ENCODE data around the gene AK5.
"Not testable (repeated sequence)": the region's sequence is repeated elsewhere in the genome, so short reads cannot be mapped to it uniquely, and the experiment has no call there.

The AK5 gene

DNA sequence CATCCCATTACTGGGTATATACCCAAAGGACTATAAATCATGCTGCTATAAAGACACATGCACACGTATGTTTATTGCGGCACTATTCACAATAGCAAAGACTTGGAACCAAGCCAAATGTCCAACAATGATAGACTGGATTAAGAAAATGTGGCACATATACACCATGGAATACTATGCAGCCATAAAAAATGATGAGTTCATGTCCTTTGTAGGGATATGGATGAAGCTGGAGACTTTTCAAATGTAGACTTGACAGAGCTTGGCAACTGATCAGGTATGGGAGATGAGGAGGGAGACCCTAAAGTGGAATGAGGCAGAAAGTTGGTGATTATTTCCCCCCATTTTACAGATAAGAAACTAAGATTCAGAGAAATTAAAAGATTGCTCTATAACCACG, 230.8 kb downstream of the AK5 start:
- DNase-seq: not testable (repeated sequence)

DNA sequence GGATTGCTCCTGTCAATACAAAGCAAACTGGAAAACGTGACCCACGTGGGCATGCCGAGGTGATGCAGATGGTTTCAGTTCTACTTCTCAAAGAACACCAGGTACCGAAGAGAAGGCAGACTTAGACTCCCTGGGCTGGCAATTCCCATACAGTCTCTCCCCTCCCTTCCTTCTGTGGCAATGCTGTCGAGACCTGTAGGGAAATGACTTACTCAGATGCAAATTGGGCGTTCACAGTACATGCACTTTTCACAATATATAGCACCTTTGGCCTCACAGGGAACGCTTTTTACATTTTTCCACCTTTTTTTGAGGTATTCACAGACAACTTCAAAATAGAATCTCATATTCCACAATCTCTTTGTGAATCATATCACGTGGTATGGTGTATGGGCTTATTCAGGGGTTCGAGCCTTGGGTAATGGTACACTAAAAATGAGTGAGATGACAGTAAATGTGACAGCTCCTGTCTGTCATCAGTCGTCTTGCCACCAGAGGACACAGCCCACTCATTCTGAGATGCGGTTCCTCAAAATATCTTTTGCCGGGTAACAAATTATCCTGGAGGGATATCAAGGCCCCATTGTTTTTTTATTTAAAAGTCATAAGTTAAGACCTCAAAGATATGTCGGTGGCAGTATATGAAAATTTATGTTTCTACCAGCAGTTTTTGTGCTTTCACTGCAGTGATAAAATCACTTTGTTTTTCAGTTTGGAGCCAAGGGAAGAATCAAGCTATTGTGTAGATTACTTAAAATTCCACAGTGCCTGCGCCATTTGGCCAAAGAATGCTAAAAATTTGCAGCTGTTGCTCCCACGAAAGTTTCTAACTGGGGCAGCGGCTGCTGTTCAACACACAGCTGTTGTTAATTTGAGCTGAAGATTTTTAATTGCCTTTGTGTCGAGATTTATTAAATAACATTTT, 232.3 kb downstream of the AK5 start:
- no peak for DNase-seq

DNA sequence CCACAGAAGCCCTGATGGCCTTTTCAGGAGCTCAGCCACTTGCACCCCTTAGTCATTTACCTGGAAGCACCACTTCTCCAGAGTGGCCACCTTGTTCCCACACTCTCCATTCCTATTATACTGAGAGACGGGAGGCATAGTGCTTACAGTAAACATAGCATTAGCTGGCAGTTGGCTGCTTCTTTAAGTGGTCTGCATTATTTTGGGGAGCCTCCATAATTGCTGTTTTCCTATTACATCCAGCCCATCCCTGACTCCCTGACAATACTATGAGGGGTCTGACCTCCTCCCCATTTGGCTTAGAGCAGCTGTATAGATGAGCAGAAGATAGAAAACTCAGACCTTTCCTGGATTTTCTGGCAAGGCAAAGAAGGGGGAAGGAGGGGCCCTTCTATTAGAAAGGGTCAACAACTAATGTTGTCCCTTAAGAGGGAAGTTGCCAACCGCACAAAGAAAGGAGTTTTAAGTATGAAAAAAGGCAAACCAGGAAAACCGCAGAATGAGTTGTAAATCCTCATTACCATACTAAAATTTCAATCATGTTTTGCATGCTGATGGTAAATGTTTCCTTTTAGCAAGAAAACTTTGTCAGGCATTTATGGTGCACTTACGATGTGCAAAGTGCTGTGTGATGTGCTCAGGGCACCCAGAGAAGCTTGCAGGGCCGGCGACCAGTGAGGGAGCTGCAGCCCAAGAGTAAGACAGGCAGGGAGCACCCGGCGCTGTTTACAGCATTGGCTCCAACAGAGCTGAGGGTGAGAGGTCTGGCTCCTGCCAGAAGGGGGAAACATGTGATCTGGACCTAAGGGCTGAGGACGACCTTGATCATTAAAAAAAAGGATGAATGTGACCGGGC, 233.3 kb downstream of the AK5 start:
- peak; percentile 35 for DNase-seq

DNA sequence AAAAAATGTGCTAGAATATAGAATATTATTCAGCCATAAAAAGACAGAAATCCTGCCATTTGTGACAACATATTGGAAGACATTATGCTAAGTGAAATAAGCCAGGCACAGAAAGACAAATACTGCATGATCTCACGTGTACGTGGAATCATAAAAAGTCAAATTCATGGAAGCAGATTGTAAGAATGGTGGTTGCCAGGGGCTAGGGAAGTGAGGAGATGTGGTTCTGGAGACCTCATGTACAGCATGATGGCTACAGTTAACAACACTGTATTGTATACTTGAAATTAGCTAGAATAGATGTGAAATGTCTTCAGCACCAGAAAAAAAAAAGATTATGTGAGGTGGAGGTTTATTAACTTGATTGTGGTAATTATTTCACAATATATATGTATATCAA, 234.3 kb downstream of the AK5 start:
- DNase-seq: no peak

DNA sequence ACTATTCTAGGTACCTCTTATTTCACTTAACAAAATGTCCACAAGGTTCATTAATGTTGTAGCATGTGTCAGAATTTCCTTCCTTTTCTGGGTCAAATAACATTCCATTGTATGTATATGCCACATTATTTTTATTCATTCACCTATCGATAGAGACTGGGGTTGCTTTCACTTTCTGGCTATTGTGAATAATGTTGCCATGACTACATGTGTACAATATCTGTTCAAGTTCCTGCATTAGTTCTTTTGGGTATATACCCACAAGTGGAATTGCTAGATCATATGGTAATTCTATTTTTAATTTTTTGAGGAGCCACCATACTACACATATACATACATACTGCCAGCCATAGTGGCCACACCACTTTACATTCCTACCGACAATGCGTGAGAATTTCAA, 242.2 kb downstream of the AK5 start:
- DNase-seq: no peak

DNA sequence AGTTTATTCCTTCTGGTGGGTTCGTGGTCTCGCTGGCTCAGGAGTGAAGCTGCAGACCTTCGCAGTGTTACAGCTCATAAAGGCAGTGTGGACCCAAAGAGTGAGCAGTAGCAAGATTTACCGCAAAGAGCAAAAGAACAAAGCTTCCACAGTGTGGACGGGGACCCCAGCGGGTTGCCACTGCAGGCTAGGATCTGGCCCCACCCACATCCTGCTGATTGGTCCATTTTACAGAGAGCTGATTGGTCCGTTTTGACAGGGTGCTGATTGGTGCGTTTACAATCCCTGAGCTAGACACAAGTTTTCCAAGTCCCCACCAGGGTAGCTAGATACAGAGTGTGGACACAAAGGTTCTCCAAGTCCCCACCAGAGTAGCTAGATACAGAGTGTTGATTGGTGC, 249.3 kb downstream of the AK5 start:
- not testable (repeated sequence) for DNase-seq

DNA sequence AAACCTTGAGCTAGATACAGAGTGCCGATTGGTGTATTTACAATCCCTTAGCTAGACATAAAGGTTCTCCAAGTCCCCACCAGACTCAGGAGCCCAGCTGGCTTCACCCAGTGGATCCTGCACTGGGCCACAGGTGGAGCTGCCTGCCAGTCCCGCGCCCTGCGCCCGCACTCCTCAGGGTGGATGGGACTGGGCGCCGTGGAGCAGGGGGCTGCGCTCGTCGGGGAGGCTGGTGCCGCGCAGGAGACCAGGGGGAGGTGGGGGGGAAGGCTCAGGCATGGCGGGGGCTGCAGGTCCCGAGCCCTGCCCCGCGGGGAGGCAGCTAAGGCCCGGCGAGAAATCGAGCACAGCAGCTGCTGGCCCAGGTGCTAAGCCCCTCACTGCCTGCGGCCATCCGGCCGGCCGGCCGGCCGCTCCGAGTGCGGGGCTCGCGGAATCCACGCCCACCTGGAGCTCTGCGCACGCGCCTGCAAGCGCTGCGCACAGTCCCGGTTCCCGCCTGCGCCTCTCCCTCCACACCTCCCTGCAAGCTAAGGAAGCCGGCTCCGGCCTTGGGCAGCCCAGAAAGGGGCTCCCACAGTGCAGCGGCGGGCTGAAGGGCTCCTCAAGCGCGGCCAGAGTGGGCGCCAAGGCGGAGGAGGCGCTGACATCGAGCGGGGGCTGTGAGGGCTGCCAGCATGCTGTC, 249.9 kb downstream of the AK5 start:
- not testable (repeated sequence) for DNase-seq

DNA sequence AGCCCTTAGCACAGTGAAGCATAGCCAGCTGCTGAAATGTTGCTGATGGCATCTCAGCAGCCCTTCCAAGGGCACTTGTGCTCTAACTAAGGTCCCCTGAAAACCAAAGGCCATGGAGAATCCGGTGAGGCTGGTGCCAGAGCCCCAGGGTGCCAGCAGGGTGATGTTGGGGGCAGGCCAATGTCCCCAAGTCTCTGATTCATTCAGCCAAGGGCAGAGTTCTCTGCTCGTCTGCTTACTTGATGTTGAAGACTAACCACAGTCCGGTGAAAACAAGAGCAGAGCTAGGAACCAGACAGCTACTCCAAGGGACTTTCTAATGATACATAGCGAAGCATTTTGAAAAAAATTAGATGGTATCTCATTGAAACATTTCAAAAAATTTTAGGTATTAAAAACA, 250.8 kb downstream of the AK5 start:
- no peak for DNase-seq

DNA sequence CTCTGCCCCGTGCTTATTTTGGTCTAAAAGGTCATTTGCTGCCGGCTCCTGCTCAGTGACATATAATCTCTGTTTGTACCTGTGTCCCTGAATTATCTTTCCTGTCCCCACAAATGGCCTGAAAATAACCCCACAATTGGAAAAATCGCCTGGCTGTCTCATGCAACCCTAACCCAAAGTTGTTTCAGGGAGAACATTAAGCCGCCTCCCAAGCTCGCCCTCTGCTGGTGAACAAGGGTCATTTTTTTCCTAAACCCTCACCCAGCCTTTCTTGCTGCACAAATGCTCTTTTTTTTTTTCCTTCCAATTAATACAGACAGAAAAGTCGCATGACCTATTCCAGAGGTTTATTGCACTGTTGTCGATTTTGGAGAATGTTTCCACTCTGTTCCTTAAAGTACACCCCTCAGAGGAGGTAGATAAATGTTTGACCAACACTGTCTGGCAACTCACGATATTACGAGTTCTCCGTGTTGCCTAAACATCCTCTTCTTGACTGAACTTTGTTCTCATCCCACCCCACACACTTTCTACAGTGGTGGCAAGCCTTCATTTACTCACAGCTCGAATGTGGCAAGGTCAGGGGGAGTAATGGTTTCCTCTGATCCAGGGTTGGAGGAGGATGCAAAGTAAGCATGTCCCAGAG, 252.0 kb downstream of the AK5 start:
- DNase-seq: peak; percentile 62

DNA sequence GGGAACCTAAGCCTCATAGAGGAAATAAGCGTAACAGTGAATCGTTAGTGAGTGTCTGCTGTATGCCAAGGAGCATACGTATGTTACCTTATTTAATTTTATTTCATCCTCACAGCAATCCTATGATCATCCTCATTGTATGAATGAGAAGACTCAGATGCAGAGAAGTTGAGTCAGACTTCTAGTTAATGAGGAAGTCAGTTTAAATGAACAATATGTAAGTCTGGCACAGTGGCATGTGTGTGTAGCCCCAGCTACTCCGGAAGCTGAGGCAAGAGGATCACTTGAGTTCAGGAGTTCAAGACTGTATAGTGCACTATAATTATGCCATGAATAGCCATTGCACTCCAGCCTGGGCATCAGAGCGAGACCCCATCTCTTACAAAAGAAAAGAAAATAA, 252.6 kb downstream of the AK5 start:
- DNase-seq: no peak

DNA sequence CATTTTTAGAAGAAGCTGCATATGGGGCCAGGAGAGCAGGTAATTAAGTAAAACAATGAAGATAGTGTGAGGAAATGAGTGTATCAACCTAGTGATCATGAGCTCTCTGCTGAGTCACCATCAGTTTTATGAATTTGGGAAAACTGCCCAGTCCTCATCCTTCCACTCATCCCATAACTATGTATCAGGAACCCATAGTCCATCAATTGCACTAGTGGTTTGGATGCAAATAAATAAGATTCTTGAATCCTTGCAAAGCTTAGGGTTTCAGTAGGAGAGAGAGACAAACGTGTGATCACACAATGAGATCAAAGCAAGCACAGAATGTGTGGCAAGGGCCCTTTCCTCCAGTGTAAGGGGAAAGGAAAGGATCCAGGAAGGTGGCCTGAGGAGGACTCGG, 255.0 kb downstream of the AK5 start:
- no peak for DNase-seq

DNA sequence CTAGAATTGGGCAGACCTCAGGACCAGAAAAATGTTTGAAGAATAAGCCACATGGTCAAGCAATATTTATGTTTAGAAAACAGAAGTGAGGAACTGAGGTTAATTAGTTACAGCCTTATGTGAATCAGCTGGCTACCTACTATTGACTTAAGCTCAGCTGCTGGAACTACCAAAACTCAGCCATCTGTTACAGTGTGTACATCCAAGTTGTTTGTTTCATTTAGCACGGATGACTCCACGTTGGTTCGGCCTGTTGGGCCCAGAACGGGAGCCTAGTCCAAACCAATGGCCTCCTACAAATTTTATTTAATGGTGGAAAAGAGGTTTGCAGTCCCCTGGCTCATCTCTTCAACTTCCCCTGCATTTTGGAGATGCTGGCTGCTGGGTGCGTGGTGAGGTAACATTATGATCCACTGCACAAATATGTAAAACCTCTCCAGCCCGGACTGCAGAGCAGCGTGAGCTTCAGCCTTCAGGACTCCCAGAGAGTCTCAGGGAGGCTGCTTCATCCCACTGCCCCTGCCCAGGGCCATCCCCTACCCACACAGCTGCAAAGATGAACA, 257.2 kb downstream of the AK5 start:
- no peak for DNase-seq

DNA sequence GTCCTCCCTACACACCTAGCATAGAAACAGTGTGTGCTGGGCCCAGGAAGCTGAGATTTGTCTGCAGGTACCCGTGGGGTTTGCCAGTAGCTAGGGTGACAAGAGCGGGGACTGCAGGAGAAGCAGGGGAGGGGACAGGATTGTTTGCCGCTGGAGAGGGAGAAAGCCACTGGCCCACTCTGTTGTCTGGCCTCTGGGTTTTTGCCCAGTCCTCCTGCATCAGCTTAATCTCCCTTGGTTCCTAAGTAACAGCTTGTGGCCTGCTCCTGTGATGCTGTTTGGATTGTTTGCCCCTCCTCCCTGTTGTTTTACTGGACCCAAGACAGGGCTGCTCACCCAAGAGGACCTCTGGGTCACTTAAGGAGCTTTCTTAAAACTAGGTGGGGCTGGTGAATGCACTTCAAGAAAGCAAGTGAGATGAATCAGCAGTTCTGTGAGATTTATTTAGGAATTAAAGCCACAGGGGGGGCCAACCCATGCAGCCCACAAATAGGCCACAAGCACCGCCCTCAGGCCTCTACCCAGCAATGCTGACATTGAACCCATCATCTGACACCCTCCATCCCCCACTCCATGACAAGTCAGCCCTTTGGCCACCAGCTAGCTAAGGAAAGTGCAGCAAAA, 257.8 kb downstream of the AK5 start:
- peak; percentile 33 for DNase-seq

DNA sequence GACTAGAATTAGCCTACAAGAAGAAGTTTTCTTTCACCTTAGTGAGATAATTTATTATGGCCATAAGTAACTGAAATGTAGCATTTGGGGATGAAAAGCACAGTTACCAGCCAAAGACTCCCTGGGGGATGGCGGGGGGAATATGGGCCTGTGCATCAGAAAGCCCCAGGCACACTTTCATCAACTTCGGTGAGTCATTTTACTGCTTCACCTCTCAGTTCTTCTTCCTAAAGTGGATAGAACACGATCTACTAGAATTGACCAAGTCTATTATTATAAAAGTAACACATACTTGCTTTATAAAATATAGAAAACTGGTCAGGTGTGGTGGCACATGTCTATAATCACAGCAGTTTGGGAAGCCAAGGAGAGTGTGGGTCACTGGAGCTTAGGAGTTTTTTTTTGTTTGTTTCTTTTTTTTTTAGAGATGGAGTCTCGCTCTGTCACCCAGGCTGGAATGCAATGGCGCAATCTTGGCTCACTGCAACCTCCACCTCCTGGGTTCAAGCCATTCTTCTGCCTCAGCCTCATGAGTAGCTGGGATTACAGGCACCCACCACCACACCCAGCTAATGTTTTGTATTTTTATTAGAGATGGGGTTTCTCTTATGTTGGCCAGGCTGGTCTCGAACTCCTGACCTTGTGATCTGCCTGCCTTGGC, 258.8 kb downstream of the AK5 start:
- DNase-seq: no peak

DNA sequence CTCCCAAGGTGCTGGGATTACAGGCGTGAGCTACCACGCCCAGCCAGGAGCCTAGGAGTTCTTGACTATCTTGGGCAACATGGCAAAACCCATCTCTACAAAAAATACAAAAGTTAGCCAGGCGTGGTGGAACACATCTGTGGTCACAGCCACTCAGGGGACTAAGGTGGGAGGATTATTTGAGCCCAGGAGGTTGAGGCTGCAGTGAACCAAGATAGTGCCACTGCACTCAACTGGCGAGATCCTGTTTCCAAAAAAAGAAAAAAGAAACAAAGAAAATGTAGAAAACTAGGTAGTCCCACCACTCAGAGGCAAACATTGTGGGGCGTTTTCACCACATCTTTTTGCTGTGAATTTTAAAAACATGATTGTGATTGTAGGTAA, 259.3 kb downstream of the AK5 start:
- no peak for DNase-seq

DNA sequence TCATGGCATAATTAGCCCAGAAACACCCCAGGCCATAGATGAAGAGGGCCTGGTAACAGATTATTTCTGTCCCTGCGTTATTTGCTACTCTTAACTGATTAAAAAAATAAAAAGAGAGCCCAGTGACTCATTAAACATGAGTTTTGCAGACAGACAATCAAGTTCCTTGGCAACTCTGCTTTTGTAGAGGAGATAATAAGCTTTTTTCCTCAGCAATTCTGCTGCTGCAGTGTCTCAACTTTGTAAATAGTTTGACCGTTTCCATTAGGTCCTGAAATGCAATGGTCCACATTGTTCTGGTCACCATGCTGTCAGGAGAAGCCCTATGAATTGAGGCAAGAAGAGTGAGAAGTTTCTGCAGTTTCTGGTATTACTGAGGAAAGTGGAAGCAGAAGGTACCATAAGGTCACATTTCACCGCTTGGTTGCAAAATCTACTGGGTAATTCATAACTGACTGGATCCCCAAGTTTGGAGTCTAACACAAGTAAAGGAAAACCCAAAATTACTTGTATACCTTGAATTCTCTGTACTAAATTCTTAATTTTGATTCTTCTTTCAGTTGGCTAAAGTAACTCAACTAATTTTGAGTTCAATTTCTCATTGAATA, 261.1 kb downstream of the AK5 start:
- DNase-seq: no peak

DNA sequence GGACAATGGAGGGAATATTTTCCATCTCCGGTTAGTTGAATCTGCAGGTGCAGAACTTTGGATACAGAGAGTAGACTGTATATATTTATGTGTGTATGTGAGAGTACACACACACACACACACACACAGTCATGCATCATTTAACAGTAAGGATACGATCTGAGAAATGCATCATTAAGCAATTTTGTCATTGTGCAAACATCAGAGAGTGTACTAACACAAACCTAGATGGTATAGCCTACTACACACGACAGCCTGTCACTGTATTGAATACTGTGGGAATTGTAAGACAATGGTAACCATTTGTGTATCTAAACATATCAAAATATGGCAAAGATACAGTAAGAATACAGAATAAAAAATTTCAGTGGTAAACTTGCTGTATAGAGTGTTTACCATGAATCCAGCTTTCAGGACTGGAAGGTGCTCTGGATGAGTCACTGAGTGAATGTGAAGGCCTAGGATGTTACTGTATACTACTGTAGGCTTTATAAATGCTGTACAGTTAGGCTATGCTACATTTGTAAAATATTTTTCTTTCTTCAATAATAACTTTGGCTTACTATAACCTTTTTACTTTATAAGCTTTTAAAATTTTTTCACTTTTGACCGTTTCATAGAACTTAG, 262.1 kb downstream of the AK5 start:
- no peak for DNase-seq

DNA sequence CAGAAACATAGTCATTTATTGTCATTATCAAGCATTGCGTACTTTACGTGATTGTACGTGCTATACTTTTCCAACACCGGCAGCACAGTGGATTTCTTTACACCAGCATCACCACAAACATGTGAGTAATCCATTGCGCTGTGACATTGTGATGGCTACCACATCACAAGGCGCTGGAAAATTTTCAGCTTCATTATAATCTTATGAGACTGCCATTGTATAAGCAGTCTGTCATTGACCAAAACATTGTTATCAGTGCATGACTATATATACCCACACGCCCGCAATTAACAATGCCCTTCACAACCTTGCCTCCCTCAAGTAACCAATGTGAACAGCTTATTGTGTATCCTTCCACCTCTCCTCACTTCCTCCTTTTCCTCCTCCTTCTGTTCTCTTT, 263.0 kb downstream of the AK5 start:
- no peak for DNase-seq

DNA sequence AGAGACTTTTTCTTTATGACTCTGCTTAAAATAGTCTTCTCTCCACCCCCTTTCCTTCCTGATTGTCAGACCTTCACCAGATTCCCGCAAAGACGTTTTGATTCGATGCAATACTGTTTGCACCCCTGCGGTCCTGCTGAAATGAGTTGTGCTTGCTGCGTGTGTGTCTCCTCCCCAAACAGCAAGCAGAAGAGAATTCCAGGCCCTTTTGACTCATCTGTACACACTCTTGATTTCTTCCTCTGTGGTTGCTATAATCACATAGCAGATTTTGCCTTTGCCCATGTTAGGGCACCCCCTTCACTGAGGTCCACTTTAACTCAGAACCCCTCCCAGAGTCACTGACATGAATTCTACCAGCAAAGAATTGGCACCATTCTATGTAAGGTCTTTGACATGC, 264.2 kb downstream of the AK5 start:
- no peak for DNase-seq

DNA sequence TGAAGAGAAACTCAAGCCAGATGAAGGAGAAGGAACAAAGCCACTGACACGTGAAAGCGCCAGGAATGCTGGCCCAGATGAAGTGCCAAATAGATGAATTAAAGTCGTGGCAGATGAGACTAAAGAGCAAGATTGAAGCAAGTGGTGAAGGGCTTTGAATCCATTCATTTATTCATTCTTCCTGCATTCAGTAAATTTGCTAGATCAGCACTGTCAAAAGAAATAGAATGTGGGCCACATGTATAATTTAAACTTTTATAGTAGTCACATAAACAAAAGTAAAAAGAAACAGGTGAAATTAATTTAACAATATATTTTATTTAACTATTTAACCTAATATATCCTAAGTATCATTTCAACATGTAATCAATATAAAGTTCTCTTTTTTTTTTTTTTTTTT, 265.1 kb downstream of the AK5 start:
- DNase-seq: no peak

DNA sequence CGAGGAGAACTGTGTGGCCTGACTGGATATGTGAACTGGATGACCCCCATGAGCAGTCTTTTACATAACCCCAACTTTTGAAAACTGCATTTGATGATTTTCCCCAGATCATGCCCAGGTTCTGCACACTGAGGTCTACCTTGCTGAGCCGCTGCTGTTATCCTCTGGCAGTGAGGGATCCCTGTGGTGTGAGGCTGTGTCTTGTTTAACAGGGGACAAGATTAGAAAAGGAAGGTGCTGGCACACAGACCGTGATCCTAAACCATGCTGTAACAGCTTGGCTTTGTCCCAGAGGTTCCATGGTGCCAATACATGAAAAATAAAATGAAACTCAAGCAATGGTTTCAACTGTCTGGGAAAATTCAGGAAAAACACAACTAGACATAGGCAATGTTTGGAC, 266.5 kb downstream of the AK5 start:
- no peak for DNase-seq

Data from NCI-H2227 treated with DMSO at 0.1 percent for 48 hours (cell line).